ENCODE data around the gene BOD1L1. TPM values are rescaled to one million over a fixed set of nuclear protein-coding genes. Genes with fewer than 3 reads are reported as not detected.
A peak's percentile ranks its signal among the peaks of the same experiment; 100 is the strongest.

Gene BOD1L1
- total RNA-seq, 1 experiment from 2014 or later: 37.2 TPM

DNA sequence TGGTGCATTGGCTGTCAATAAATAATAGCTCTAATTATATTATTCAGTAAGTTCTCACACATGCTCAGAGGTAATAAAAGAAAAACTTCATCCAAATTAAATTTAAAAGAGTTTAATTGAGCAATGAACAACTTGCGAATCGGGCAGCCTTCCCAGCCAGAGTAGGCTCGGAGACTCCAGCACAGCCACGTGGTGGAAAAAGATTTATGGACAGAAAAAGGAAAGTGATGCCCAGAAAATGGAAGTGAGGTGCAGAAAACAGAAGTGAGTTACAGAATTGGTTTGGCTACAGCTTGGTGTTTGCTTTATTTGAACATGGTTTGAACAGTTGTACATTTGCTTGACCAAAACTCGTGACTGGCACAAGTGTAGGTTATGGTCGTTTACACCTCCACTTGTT, 13.6 kb upstream of the BOD1L1 start:
- Histone ChIP-seq H3K4me1 (no peaks in the 10 kb centered on the region), H3K9me3 (no peaks in the 10 kb centered on the region), H3K4me3 (ENCODE audit: low read depth, low read length) (no peak overlapping the region), H3K36me3 (ENCODE audit: control insufficient read depth, insufficient read depth, low read length) (no peaks in the 10 kb centered on the region), H3K27me3 (replicated peaks; ENCODE audit: control insufficient read depth, insufficient read depth, low read length) (no peaks in the 10 kb centered on the region)
- Mint-ChIP-seq H3K9me3 (ENCODE audit: unreplicated experiment) (no peaks in the 10 kb centered on the region), H3K4me3 (ENCODE audit: unreplicated experiment) (no peak overlapping the region), H3K27ac (ENCODE audit: unreplicated experiment) (no peak overlapping the region), H3K27me3 (ENCODE audit: insufficient read depth, unreplicated experiment) (peaks cover 16% of the 10 kb centered on the region), H3K4me1 (ENCODE audit: low read depth, unreplicated experiment) (no peaks in the 10 kb centered on the region), H3K36me3 (ENCODE audit: insufficient read depth, unreplicated experiment) (no peaks in the 10 kb centered on the region)
- BruUV-seq (replicated peaks): no TSS peak
- ChIA-PET CTCF (no interaction called here), POLR2A (no interaction called here)
- intact Hi-C loops (cut with micrococcal nuclease; ENCODE audit: unreplicated experiment): no loop called here
- TF ChIP-seq, protein P1, sequence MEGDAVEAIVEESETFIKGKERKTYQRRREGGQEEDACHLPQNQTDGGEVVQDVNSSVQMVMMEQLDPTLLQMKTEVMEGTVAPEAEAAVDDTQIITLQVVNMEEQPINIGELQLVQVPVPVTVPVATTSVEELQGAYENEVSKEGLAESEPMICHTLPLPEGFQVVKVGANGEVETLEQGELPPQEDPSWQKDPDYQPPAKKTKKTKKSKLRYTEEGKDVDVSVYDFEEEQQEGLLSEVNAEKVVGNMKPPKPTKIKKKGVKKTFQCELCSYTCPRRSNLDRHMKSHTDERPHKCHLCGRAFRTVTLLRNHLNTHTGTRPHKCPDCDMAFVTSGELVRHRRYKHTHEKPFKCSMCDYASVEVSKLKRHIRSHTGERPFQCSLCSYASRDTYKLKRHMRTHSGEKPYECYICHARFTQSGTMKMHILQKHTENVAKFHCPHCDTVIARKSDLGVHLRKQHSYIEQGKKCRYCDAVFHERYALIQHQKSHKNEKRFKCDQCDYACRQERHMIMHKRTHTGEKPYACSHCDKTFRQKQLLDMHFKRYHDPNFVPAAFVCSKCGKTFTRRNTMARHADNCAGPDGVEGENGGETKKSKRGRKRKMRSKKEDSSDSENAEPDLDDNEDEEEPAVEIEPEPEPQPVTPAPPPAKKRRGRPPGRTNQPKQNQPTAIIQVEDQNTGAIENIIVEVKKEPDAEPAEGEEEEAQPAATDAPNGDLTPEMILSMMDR (IDR thresholded peaks at IDR 0.05; ENCODE audit: insufficient read depth in 1 of 2, low read depth in 1 of 2, low read length in 1 of 2, severe bottlenecking in 1 of 2, unreplicated experiment in 1 of 2): no peak
- DNase-seq: no peak

DNA sequence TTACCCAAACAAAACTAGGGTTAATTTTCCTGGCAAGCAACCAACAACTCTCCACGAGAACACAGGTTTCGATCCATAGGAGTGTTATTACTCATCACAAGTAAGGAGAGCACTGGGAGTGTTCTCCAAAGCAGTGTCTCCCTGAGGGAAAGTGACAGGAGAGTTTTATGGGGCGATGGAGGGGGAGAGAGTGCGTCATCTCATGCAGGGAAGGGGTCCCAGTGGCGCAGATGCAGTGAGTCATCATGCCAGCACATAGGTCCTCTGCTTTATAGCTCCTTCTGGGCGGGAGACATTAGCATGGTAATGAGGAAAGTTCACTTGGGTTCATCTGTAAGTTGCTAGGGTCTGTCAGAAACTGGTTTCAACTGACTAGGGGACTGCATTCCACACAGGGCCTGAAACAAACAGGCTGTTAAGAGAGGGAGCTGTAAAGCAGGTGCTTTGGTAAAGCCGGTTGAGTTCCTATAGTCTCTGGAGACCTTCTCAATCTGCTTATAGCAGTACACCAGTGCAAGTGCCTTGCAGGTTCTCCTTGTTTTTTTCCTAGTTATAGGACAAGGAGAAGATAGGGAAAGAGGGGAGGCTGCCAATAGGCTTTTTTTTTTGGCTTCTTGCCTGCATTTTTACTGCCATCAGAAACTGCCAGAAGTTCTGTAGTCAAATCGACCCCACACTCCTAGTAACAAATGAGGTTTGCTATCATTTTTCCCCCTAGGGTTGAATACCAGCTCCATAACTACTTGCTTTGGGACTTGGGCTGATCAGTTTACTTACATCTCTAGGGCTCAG, 12.8 kb upstream of the BOD1L1 start:
- Mint-ChIP-seq H3K4me1 (ENCODE audit: low read depth, unreplicated experiment) (no peaks in the 10 kb centered on the region), H3K4me3 (ENCODE audit: unreplicated experiment) (peak overlapping the region; percentile 50), H3K27me3 (ENCODE audit: insufficient read depth, unreplicated experiment) (peaks cover 15% of the 10 kb centered on the region), H3K27ac (ENCODE audit: unreplicated experiment) (no peak overlapping the region), H3K9me3 (ENCODE audit: unreplicated experiment) (no peaks in the 10 kb centered on the region), H3K36me3 (ENCODE audit: insufficient read depth, unreplicated experiment) (no peaks in the 10 kb centered on the region)
- Histone ChIP-seq H3K36me3 (ENCODE audit: control insufficient read depth, insufficient read depth, low read length) (no peaks in the 10 kb centered on the region), H3K4me1 (no peaks in the 10 kb centered on the region), H3K4me3 (ENCODE audit: low read depth, low read length) (no peak overlapping the region), H3K9me3 (no peaks in the 10 kb centered on the region), H3K27me3 (replicated peaks; ENCODE audit: control insufficient read depth, insufficient read depth, low read length) (no peaks in the 10 kb centered on the region)
- TF ChIP-seq, protein P1 (IDR thresholded peaks at IDR 0.05; ENCODE audit: insufficient read depth in 1 of 2, low read depth in 1 of 2, low read length in 1 of 2, severe bottlenecking in 1 of 2, unreplicated experiment in 1 of 2): no peak
- peak; percentile 27 to 36 for DNase-seq
- CTCF ChIA-PET: interaction anchor here (1.2 kb wide), 1 partner anchor 14 kb away, joined by 6 read pairs; no protein-coding TSS in a partner anchor
- intact Hi-C loops (cut with micrococcal nuclease; ENCODE audit: unreplicated experiment): loop anchor here (1.0 kb wide), 1 partner anchor 13 kb away; the partner anchor contains the start of gene BOD1L1
- no TSS peak for BruUV-seq (replicated peaks)
- POLR2A ChIA-PET: no interaction called here

DNA sequence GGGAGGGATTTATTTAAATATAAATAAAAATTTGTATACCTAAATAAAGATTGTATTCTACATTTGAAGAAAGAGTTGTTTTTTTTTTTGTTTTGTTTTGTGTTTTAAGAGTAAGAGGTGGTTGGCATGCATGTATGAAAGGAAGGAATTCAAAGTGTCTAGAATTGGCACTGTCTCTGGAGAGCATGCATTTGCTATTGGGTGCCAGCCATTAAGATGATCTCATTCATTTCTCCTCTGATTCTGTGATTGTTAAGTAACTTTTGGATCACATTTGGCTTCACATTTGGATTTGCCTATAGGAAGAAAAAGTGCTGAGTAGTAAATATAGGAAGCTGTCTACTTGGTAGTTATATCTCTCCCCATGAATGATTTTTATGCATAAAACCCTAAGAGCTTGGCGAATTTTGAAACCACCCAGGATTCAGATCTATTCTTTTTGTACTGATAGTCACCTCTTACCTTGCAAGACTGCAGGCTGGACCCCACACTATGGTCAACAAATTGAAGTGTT, 7.8 kb upstream of the BOD1L1 start:
- Mint-ChIP-seq H3K9me3 (ENCODE audit: unreplicated experiment) (no peaks in the 10 kb centered on the region), H3K27me3 (ENCODE audit: insufficient read depth, unreplicated experiment) (peaks cover 13% of the 10 kb centered on the region), H3K27ac (ENCODE audit: unreplicated experiment) (no peak overlapping the region), H3K36me3 (ENCODE audit: insufficient read depth, unreplicated experiment) (no peaks in the 10 kb centered on the region), H3K4me1 (ENCODE audit: low read depth, unreplicated experiment) (no peaks in the 10 kb centered on the region), H3K4me3 (ENCODE audit: unreplicated experiment) (no peak overlapping the region)
- BruUV-seq (replicated peaks): no TSS peak
- H3K4me3 ChIP-seq (ENCODE audit: low read depth, low read length): no peak overlapping the region
- no peaks in the 10 kb centered on the region for H3K9me3 ChIP-seq
- TF ChIP-seq, protein P1 (IDR thresholded peaks at IDR 0.05; ENCODE audit: insufficient read depth in 1 of 2, low read depth in 1 of 2, low read length in 1 of 2, severe bottlenecking in 1 of 2, unreplicated experiment in 1 of 2): no peak
- no peak for DNase-seq
- no peaks in the 10 kb centered on the region for H3K4me1 ChIP-seq
- intact Hi-C loops (cut with micrococcal nuclease; ENCODE audit: unreplicated experiment): no loop called here
- ChIA-PET CTCF (no interaction called here), POLR2A (no interaction called here)
- H3K27me3 ChIP-seq (replicated peaks; ENCODE audit: control insufficient read depth, insufficient read depth, low read length): no peaks in the 10 kb centered on the region
- H3K36me3 ChIP-seq (ENCODE audit: control insufficient read depth, insufficient read depth, low read length): no peaks in the 10 kb centered on the region

Data from Caco-2 (cell line).